GM21423 (cell line): ENCODE measurements around the gene CNTN1.
"Not testable (repeated sequence)": the region's sequence is repeated elsewhere in the genome, so short reads cannot be mapped to it uniquely, and the experiment has no call there.

Experiments
- ATAC-seq: cut with Tn5 transposase; IDR thresholded peaks from one replicate; pipeline ENCODE4 v1.9.1; 2021; ENCODE audit warnings: mild to moderate bottlenecking, moderate library complexity; ENCODE audit not compliant: unreplicated experiment

Gene CNTN1

DNA sequence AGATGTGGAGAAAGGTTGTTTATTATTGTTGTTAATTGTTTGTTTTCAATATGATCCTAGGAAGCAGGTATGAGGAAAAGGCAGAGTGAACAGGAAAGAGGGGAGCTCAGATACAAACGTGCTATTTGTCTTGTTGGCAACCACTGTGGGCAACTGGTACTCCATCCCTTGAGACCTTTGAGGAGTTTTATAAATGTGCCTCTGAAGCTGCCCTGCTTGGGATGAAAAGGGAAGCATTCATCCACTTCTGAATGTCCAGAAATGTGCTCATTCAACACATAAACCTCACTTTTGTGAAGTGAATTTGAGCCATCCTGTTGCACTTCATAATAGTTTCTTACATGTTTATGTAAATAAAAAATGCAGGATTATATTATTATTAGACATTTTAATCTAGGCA is 331.6 kb downstream of the CNTN1 start:
- no peak for ATAC-seq

- no peak for ATAC-seq
These were observed 333.9 kb downstream of the CNTN1 start for GRCh38 chr12:41026151-41026550.

DNA sequence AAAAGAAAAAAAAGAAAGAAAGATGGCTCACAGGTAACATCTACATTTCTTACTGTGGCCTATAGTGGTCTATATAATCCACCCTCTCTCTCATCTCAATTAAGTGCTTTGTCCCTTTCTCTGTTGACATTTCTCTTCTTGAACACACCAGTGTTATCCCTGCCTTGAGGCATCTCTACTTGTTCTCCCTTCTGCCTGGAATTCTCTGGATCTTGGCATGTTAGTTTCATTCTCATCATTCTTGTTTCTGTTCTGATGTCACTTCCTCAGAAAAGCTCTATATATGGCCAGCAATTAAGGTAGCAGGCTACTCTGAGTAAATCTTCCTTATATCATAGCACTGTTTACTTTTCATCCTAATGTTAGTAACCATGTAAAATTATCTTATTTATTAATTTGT is 340.1 kb downstream of the CNTN1 start:
- ATAC-seq: no peak

DNA sequence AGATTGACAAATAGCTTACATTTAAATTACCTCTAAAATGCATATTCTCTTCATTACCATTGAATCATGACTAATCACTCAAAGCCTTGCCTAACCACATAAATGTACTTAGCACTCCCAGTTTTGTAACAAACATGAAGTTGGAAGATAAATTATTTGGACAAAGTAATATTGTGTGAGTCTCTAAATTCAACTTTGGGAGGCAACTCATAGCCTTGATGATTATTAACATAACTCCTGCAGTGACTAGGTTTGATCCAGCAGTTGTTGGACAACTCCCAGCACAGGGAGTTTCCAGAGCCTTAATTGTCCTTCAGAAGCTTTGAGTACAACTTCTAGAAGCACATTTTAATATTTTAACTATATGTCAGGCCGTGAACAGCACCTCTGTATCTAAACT is 342.4 kb downstream of the CNTN1 start:
- no peak for ATAC-seq

GRCh38 chr12:41039461-41039860 is 347.2 kb downstream of the CNTN1 start:
- no peak for ATAC-seq

DNA sequence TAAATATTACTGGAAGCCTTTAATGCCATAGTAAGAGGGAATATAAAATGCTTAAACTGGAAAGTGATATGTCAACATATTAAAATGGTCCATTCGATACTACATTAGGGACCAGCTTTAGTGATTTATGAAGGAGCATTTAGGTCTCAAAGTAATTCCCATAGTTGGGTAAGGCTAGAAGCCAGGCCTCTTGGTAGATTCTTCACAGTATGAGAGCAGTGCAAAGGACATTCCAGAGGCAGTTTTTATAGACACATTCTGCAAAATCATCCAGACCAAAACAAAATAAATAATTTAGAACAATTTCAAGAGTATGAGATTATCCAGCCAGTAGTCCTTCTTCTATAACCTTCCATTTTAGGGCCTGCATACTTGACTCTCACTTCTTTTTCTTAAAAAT is 353.3 kb downstream of the CNTN1 start:
- no peak for ATAC-seq

DNA sequence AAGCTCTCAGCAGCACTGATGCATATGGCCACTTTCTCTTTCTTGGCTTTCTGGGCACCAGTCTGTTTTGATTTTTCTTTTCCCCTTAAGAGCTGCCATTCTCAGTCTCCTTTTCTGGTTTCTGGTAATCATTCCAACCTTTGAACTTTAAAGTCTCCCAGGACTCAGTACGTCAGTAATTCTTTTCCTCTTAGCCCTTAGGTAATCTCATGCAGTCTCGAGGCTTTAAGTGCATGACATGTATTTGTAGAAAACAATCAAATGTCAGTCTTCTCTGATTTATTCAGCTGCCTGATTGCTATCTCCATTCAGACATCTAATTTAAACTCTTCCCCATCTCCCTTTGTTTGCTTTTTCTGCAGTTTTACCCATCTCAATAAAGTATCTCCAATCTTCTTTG is 356.8 kb downstream of the CNTN1 start:
- ATAC-seq: no peak

- ATAC-seq: no peak
These were observed 359.7 kb downstream of the CNTN1 start for GRCh38 chr12:41051954-41052353.

DNA sequence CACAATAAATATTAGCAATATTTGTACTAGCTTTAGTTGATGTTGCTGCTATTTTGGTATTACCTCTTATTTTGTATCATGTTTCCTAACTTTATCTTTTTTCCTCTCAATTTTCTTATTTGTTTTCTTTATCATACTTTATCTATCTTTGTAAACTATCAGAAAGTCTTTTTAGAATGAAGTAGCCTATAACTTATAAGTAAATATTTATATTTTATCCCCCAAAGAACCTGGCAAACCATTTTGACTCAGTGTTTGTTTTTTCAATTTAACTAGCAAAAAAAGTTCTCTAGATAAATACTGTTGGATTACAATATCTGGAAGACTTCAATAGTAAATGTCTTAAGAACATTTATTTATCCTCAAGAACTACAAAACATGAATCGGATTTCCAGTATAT is 360.2 kb downstream of the CNTN1 start:
- ATAC-seq: no peak

DNA sequence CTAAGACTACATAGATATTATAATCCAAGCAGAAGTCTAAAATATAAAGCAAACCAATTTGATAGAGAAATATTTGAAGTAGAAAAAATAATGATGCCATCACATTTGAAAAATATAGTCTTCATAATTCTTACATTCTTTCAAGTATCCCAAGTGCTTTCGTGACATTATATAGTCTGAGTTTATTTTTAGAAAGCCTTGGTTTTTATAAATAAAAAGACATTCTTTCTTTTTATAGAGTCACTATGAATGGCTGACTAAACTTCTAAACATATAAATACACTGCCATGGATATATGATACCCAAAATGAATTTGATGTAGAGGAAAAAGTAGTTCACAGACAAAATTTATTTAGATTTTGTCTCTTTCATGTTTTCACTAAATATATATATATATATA is 360.8 kb downstream of the CNTN1 start:
- ATAC-seq: no peak

- no peak for ATAC-seq
These were observed 363.8 kb downstream of the CNTN1 start for GRCh38 chr12:41055875-41056577.

DNA sequence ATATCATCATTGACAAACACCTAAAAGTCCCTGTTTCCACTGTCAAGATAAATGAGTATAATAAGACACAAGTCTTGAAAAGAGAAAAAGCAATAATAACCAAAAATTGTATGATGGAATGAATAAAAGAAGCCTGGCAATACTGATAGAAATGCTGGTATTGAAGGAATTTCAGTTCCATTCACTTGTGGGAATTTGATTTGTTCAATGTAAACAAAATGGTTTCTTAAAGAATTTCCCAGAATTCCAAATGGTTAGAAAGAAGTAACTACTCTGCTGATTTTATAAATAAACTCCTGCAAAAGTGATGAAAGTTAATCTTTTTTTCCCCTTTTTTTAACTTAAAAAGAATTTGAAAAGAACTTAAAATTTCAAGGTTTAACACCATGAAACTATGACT is 366.0 kb downstream of the CNTN1 start:
- no peak for ATAC-seq

GRCh38 chr12:41061192-41061591 is 369.0 kb downstream of the CNTN1 start:
- ATAC-seq: no peak

GRCh38 chr12:41064411-41064810 is 372.2 kb downstream of the CNTN1 start:
- ATAC-seq: no peak

GRCh38 chr12:41067941-41068645 is 375.9 kb downstream of the CNTN1 start:
- ATAC-seq: no peak

DNA sequence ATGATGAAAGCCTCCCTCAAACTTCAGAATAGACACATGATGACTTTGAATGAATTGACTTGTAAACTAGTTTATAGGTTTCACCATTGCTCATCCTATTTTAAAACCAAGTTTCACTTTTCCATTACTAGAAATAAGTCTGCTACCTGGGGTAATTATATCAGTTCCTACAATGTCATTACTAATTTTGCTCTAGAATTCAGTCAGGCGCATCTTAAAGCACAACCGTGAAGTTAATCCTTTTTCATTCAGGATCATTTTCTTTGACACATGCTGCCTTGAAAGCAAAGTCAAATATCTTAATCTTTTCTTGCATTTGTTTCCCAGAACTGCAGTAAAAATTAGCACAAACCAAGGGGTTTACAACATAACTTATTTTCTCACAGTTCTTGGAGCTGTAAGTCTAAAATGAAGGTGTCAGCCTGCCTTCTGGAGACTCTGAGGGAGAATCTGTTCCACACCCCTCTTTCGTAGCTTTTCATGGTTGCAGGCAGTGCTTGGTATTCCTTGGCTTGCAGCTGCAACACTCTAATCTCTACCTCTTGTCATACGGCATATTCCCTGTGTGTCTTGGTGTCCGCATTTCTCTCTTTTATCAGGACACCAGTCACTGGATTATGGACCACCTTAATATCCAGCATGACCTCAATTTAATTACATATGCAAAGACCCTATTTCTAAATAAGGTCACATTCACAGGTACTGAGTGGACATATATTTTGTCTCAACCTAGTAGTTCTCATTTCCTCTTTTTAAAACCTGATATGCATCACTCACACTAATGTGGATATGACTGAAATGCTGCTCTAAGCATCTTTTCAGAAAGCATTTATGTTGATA is 381.6 kb downstream of the CNTN1 start:
- ATAC-seq: no peak

GRCh38 chr12:41074473-41074769 is 382.2 kb downstream of the CNTN1 start:
- ATAC-seq: no peak

DNA sequence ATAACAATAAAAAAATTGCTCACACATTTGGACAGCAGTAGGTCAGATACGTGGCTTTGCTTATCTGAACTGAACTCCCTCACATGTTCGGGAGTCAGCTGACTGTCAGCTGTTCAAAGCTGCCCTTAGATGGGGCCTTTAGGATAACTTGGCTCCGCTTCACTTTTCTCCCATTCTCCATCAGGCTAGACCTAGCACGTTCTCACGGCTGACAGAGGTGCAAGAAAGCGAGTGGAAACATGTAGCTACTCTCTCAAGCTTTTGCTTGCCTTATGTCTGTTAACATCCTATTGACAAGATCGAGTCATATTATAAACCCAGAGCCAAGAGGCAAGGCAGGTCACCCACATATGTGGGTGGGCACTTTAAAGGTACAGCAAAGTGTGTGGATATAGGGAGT is 383.9 kb downstream of the CNTN1 start:
- ATAC-seq: no peak

- not testable (repeated sequence) for ATAC-seq
These were observed 389.0 kb downstream of the CNTN1 start for GRCh38 chr12:41081241-41081640.

GRCh38 chr12:41089438-41089837 is 397.2 kb downstream of the CNTN1 start:
- no peak for ATAC-seq

GRCh38 chr12:41092115-41092514 is 399.9 kb downstream of the CNTN1 start:
- ATAC-seq: no peak

DNA sequence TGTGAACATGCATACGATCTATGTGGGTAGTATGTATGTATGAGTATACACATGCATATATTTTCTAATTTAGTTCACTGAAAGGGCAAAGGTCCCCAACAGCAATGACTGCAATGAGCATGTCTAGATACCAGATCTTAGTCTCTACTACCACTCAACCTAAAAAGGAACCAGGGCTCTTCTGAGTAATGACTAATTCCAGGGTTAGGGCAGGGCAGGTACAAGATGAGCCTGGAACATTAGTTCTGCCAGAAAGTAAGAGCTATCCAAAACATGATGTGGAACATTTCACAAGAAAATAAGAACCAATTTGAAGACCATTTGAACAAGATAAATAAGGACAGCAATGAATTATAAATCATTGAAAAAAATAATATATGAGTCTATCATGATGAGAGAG is 404.6 kb downstream of the CNTN1 start:
- ATAC-seq: no peak
